Ectodermal cell (in vitro differentiated cells): ENCODE data around the gene RNF19B.
"Not testable (repeated sequence)": the region's sequence is repeated elsewhere in the genome, so short reads cannot be mapped to it uniquely, and the experiment has no call there.

Experiments used
- H3K27ac ChIP-seq: 2 replicates; pipeline ENCODE4 v1.7.0; 2013; ENCODE audit warnings: mild to moderate bottlenecking, low read depth, low read length; ENCODE audit not compliant: insufficient read depth, poor library complexity, severe bottlenecking
- H3K27me3 ChIP-seq: 2 replicates; pipeline ENCODE4 v1.7.0; 2013; ENCODE audit warnings: mild to moderate bottlenecking, low read length; ENCODE audit not compliant: insufficient read depth, control insufficient read depth, poor library complexity, severe bottlenecking
- H3K36me3 ChIP-seq: one replicate; pipeline ENCODE4 v1.7.0; 2013; ENCODE audit warnings: low read length; ENCODE audit not compliant: control insufficient read depth, insufficient read depth
- H3K4me1 ChIP-seq: one replicate; pipeline ENCODE4 v1.7.0; 2013; ENCODE audit warnings: low read length; ENCODE audit not compliant: control insufficient read depth, insufficient read depth
- H3K4me3 ChIP-seq: 2 replicates; pipeline ENCODE4 v1.7.0; 2013; ENCODE audit warnings: low read depth, low read length, control low read depth; ENCODE audit not compliant: insufficient read depth
- H3K9me3 ChIP-seq: 2 replicates; pipeline ENCODE4 v1.7.0; 2013; ENCODE audit warnings: mild to moderate bottlenecking, low read length, moderate library complexity; ENCODE audit not compliant: control insufficient read depth
- WGBS, 2 experiments: methylation state at CpG; one replicate each; pipeline ENCODE4 v1.1.7; 2013; ENCODE audit warnings: missing lambda C conversion rate in 2 of 2; 5-methylcytosine and 5-hydroxymethylcytosine counted together

Gene RNF19B

GRCh38 chr1:33005117-33005837 lies 40.7 kb upstream of the RNF19B start:
- H3K27ac ChIP-seq: no peak overlapping the region
- H3K4me1 ChIP-seq: peaks cover 13% of the 10 kb centered on the region
- 96 to 97% methylated on average over 2 of the region's 2 CpGs for WGBS, 2 experiments
- no peaks in the 10 kb centered on the region for H3K27me3 ChIP-seq
- H3K9me3 ChIP-seq: no peaks in the 10 kb centered on the region
- H3K4me3 ChIP-seq: no peak overlapping the region
- H3K36me3 ChIP-seq: peaks cover 7% of the 10 kb centered on the region

GRCh38 chr1:33004613-33005012 lies 40.0 kb upstream of the RNF19B start:
- WGBS, 2 experiments: 96 to 99% methylated on average over 2 of the region's 2 CpGs
- H3K4me1 ChIP-seq: peaks cover 13% of the 10 kb centered on the region
- no peaks in the 10 kb centered on the region for H3K27me3 ChIP-seq
- H3K9me3 ChIP-seq: no peaks in the 10 kb centered on the region
- no peak overlapping the region for H3K4me3 ChIP-seq
- peaks cover 7% of the 10 kb centered on the region for H3K36me3 ChIP-seq
- no peak overlapping the region for H3K27ac ChIP-seq

- Histone ChIP-seq H3K27me3 (no peaks in the 10 kb centered on the region), H3K9me3 (no peaks in the 10 kb centered on the region), H3K4me1 (peaks cover 13% of the 10 kb centered on the region), H3K27ac (no peak overlapping the region), H3K36me3 (peaks cover 2% of the 10 kb centered on the region), H3K4me3 (no peak overlapping the region)
- WGBS, 2 experiments: 90 to 94% methylated on average over 3 to 4 of the region's 4 CpGs
Observed at GRCh38 chr1:33003657-33004056, 39.0 kb upstream of the RNF19B start.

GRCh38 chr1:33002006-33002405 lies 37.4 kb upstream of the RNF19B start:
- Histone ChIP-seq H3K4me3 (no peak overlapping the region), H3K27me3 (no peaks in the 10 kb centered on the region), H3K27ac (no peak overlapping the region), H3K4me1 (peaks cover 10% of the 10 kb centered on the region), H3K9me3 (no peaks in the 10 kb centered on the region), H3K36me3 (no peaks in the 10 kb centered on the region)
- WGBS, 2 experiments: 92 to 93% methylated on average over 4 of the region's 4 CpGs

GRCh38 chr1:33001282-33001681 lies 36.7 kb upstream of the RNF19B start:
- Histone ChIP-seq H3K27me3 (no peaks in the 10 kb centered on the region), H3K4me1 (peaks cover 4% of the 10 kb centered on the region), H3K36me3 (no peaks in the 10 kb centered on the region), H3K4me3 (no peak overlapping the region), H3K9me3 (no peaks in the 10 kb centered on the region), H3K27ac (no peak overlapping the region)
- WGBS, 2 experiments: 91 to 92% methylated on average over 2 of the region's 2 CpGs

GRCh38 chr1:33000427-33001026 lies 35.9 kb upstream of the RNF19B start:
- H3K27me3 ChIP-seq: no peaks in the 10 kb centered on the region
- H3K4me3 ChIP-seq: no peak overlapping the region
- no peaks in the 10 kb centered on the region for H3K4me1 ChIP-seq
- no peaks in the 10 kb centered on the region for H3K36me3 ChIP-seq
- 83% methylated on average over 4 of the region's 4 CpGs for WGBS, 2 experiments
- H3K9me3 ChIP-seq: no peaks in the 10 kb centered on the region
- no peak overlapping the region for H3K27ac ChIP-seq

- no peak overlapping the region for H3K4me3 ChIP-seq
- no peaks in the 10 kb centered on the region for H3K9me3 ChIP-seq
- no peaks in the 10 kb centered on the region for H3K36me3 ChIP-seq
- no peaks in the 10 kb centered on the region for H3K4me1 ChIP-seq
- H3K27me3 ChIP-seq: no peaks in the 10 kb centered on the region
- H3K27ac ChIP-seq: no peak overlapping the region
- 94 to 97% methylated on average over 4 of the region's 4 CpGs for WGBS, 2 experiments
Observed at GRCh38 chr1:32998997-32999396, 34.4 kb upstream of the RNF19B start.

- no peaks in the 10 kb centered on the region for H3K27me3 ChIP-seq
- H3K4me3 ChIP-seq: no peak overlapping the region
- no peaks in the 10 kb centered on the region for H3K4me1 ChIP-seq
- no peak overlapping the region for H3K27ac ChIP-seq
- H3K9me3 ChIP-seq: no peaks in the 10 kb centered on the region
- no peaks in the 10 kb centered on the region for H3K36me3 ChIP-seq
- WGBS, 2 experiments: 91 to 93% methylated on average over 5 of the region's 5 CpGs
Observed at GRCh38 chr1:32998064-32998463, 33.5 kb upstream of the RNF19B start.

- H3K27me3 ChIP-seq: no peaks in the 10 kb centered on the region
- no peaks in the 10 kb centered on the region for H3K9me3 ChIP-seq
- peaks cover 4% of the 10 kb centered on the region for H3K4me1 ChIP-seq
- H3K36me3 ChIP-seq: no peaks in the 10 kb centered on the region
- 91 to 97% methylated on average over 2 of the region's 2 CpGs for WGBS, 2 experiments
- H3K4me3 ChIP-seq: no peak overlapping the region
- no peak overlapping the region for H3K27ac ChIP-seq
Observed at GRCh38 chr1:32997381-32997891, 32.8 kb upstream of the RNF19B start.

GRCh38 chr1:32993324-32993636 lies 28.7 kb upstream of the RNF19B start:
- not testable (repeated sequence) for H3K27me3 ChIP-seq, H3K27ac ChIP-seq, H3K36me3 ChIP-seq, H3K4me3 ChIP-seq, H3K9me3 ChIP-seq
- WGBS, 2 experiments: 93 to 97% methylated on average over 8 of the region's 8 CpGs
- H3K4me1 ChIP-seq: peaks cover 12% of the 10 kb centered on the region
